ENCODE results near the gene USP21. TPM values are rescaled to one million over a fixed set of nuclear protein-coding genes. Genes with fewer than 3 reads are reported as not detected.

USP21 gene
- total RNA-seq, 2 donors from 2014 or later = 36.0 to 46.4 TPM

GRCh38 chr1:161196111-161196510 is 36.8 kb downstream of the USP21 start:
- Mint-ChIP-seq H3K4me3 (no peak overlapping the region), H3K27me3 (ENCODE audit: low read depth) (no peaks in the 10 kb centered on the region), H3K36me3 (ENCODE audit: insufficient read depth in 2 of 2) (no peaks in the 10 kb centered on the region), H3K9me3 (no peaks in the 10 kb centered on the region), H3K27ac (no peak overlapping the region), H3K4me1 (ENCODE audit: low read depth) (peaks cover 35% of the 10 kb centered on the region)
- no peak for ATAC-seq (replicated peaks in 1 of 2)
- no peak for DNase-seq

DNA sequence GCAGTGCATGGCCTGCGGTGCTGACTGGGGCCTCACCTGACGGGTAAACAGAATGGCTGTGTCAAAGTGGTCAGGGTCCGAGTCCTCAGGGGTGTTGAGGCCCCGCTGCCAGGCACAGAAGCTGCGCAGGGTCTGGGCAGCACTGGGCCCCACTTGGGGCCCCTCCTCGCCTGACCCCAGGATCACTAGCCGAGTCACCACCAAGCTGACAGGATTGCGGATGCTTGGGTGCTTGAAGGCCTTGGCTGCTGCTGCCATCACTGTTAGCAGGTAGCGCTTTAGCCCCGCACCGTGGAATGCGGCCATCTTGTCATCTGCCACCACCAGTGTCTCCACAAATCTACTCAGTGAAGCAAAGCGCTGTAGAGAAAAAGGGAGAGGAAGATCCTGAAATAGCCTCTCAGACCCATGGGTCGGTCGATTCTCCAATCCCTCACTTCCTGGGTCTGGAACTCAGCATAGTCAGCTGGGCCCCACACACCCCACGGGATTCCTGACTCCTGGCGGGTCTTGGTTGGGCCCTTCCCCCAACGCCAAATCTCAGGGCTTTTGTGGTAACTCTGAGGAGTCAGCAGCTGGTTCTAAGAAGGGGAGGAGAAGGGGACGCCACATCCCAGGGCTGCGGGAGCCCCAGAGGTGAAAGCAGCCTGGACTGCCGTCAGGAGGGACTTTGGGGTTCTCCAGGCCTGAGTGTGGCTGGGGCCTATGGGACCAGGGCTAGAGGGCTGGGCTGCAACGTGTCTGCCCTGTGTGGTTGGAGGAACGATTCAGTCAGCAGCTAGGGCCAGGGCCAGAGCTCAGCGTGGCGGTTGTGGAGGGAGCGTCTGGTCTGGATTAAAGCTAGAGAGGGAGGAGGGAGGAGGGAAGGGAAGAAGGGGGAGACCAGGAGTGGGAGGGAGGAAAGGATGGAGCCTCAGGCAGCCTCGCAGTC is 37.5 kb downstream of the USP21 start:
- Mint-ChIP-seq H3K36me3 (ENCODE audit: insufficient read depth in 2 of 2) (no peaks in the 10 kb centered on the region), H3K9me3 (no peaks in the 10 kb centered on the region), H3K27ac (no peak overlapping the region), H3K4me3 (no peak overlapping the region), H3K27me3 (ENCODE audit: low read depth) (no peaks in the 10 kb centered on the region), H3K4me1 (ENCODE audit: low read depth) (peaks cover 42% of the 10 kb centered on the region)
- DNase-seq (no peak), ATAC-seq (replicated peaks in 1 of 2) (no peak)

DNA sequence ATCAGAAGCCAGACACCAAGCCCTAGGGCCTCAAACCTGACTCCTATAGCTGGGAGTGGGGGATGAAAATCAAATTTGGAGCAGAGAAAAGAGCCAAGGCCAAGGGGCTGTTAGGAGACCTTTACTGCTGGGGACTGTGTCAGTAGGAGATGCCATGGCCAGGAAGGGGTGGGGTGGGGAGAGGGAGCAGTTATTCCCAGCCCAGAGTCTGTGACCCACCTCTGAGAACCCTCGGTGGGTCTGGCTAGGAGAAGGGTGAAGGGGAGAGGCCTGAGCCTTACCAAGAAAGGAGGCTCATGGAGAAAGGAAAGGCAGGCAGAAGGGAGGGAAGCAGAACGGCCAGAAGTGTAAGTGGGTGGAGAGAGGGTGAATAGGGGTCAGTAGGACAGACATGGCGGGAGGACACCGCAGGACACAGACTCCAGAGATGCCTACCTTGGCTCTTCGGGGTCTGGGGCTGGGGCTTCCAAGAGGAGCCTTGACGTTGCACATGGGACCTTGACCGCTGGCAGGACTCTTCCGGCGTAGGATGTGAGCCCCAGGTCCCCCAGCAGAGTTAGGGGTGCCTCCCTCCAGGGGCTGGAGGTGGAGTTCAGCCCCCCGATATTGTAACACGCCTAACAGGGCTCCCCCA is 38.4 kb downstream of the USP21 start:
- H3K4me3 Mint-ChIP-seq = no peak overlapping the region
- peaks cover 42% of the 10 kb centered on the region for H3K4me1 Mint-ChIP-seq (ENCODE audit: low read depth)
- no peak for DNase-seq
- no peak overlapping the region for H3K27ac Mint-ChIP-seq
- H3K27me3 Mint-ChIP-seq (ENCODE audit: low read depth) = no peaks in the 10 kb centered on the region
- peaks cover 0 to 3% of the 10 kb centered on the region in 2 donors for H3K36me3 Mint-ChIP-seq (ENCODE audit: insufficient read depth in 2 of 2)
- no peak for ATAC-seq (replicated peaks in 1 of 2)
- no peaks in the 10 kb centered on the region for H3K9me3 Mint-ChIP-seq

DNA sequence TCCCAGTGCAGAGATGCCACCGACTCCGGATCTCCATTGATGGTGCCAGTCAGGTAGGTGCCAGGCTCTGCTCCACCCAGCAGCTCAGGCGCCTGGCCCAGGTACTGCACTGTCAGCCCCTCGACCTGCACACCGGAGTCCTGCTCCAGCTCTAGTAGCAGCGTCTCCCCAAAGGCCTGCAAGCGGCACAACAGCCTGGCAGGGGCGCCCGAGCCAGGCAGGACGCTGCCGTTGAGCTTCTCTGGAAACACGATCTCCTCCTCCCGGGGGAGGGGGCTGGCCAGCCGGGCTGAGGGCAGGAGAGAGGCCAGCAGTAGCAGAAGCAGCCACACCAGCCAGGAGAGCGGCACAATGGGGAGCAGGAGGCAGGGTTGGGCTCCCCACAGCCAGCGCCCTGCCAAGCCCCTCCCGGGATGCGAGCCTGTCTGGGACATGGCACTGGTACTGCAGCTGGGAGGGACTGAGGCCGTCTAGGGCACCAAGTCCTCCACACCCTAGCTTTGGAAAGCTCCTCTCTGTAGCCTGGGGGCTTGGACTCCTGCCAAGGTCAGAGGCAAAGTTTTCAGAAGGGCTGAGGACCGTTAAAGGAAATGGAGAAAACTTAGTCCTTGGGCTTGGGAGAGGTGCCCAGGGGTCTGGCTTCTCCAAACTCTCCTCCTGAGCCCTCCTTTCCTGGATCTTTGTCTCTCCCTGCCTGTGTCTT is 39.0 kb downstream of the USP21 start:
- peaks cover 44% of the 10 kb centered on the region for H3K4me1 Mint-ChIP-seq (ENCODE audit: low read depth)

GRCh38 chr1:161198897-161199431 is 39.7 kb downstream of the USP21 start, which contains the start of gene ADAMTS4:
Gene ADAMTS4, minus strand, starts transcription at chr1:161199054. Its CDS starts 427 bp downstream, at chr1:161198627.
- DNase-seq (no peak), ATAC-seq (replicated peaks in 1 of 2) (no peak)
- peak within 1 kb of the TSS; percentile 87 to 96 for H3K4me3 Mint-ChIP-seq
- peaks cover 50% of the 10 kb centered on the region for H3K4me1 Mint-ChIP-seq (ENCODE audit: low read depth)
- H3K36me3 Mint-ChIP-seq (ENCODE audit: insufficient read depth in 2 of 2) = peaks cover under 1 to 3% of the 10 kb centered on the region in 2 donors
- no peaks in the 10 kb centered on the region for H3K9me3 Mint-ChIP-seq
- no peaks in the 10 kb centered on the region for H3K27me3 Mint-ChIP-seq (ENCODE audit: low read depth)
- peak within 1 kb of the TSS; percentile 49 for H3K27ac Mint-ChIP-seq

More for the DNA sequence above, 39.0 kb downstream of the USP21 start:
- Mint-ChIP-seq H3K27ac (no peak overlapping the region), H3K27me3 (ENCODE audit: low read depth) (no peaks in the 10 kb centered on the region), H3K4me3 (no peak overlapping the region), H3K9me3 (no peaks in the 10 kb centered on the region), H3K36me3 (ENCODE audit: insufficient read depth in 2 of 2) (peaks cover 0 to 3% of the 10 kb centered on the region in 2 donors)
- DNase-seq = no peak
- no peak for ATAC-seq (replicated peaks in 1 of 2)

- Mint-ChIP-seq H3K9me3 (no peaks in the 10 kb centered on the region), H3K36me3 (ENCODE audit: insufficient read depth in 2 of 2) (peaks cover 7 to 8% of the 10 kb centered on the region in 2 donors), H3K27me3 (ENCODE audit: low read depth) (no peaks in the 10 kb centered on the region), H3K27ac (peak overlapping the region; percentile 97), H3K4me3 (peak overlapping the region; percentile 87 to 96), H3K4me1 (ENCODE audit: low read depth) (peaks cover 56% of the 10 kb centered on the region)
- DNase-seq (no peak), ATAC-seq (replicated peaks in 1 of 2) (no peak)
Measured at GRCh38 chr1:161199506-161200139, 40.3 kb downstream of the USP21 start.

GRCh38 chr1:161200421-161200991 is 41.2 kb downstream of the USP21 start:
- H3K27me3 Mint-ChIP-seq (ENCODE audit: low read depth) = no peaks in the 10 kb centered on the region
- peaks cover 7 to 8% of the 10 kb centered on the region in 2 donors for H3K36me3 Mint-ChIP-seq (ENCODE audit: insufficient read depth in 2 of 2)
- DNase-seq = no peak
- H3K4me1 Mint-ChIP-seq (ENCODE audit: low read depth) = peaks cover 55% of the 10 kb centered on the region
- peak in 1 of 2 donors; percentile 24 for ATAC-seq (replicated peaks in 1 of 2)
- H3K27ac Mint-ChIP-seq = peak overlapping the region; percentile 97
- no peaks in the 10 kb centered on the region for H3K9me3 Mint-ChIP-seq
- H3K4me3 Mint-ChIP-seq = peak overlapping the region; percentile 87 to 96

DNA sequence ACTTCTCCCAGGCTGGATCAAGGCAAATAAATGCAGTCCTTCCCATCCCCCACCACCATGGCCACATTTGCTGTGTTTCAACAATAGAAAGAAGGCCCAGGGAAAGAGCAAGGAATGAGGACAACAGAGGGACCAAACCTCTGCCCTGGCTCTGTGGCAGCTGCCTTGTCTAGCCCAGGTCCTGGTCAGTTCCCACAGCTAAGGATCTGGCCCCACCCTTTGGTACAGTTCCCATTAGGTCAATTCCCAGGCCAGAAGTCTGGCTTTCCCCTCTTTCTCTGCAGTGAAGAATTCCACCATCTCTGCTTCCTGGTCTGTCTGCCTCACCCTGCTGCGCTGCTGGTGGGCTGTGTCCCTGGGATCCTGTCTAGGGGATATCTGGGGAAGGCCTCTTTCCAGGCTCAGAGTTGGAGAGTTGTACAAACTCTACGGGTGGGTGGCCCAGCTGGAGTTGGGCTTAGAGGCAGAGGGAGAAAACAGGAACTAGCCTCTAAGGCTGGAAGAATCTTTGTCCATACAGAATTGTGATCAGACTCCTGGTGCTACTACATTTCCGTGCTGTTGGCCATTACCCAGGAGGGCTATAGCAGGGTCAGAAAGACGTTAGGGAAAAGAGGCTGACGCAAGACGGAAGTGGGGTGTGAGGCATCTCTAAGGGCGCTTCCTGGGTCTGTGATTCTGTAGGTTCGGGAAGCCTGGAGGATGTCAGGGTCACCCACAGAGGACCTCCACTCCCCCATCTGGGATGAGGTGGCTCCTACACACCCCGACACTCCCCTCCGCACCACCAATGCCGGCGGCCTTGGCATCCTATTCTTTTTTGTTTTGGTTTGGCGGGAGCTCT is 41.9 kb downstream of the USP21 start:
- Mint-ChIP-seq H3K36me3 (ENCODE audit: insufficient read depth in 2 of 2) (peaks cover 10% of the 10 kb centered on the region in 2 donors), H3K27me3 (ENCODE audit: low read depth) (no peaks in the 10 kb centered on the region), H3K4me3 (peak overlapping the region; percentile 87 to 96), H3K9me3 (no peaks in the 10 kb centered on the region), H3K4me1 (ENCODE audit: low read depth) (peaks cover 57% of the 10 kb centered on the region), H3K27ac (peak overlapping the region; percentile 97)
- ATAC-seq (replicated peaks in 1 of 2) (no peak), DNase-seq (no peak)

GRCh38 chr1:161201836-161202712 is 42.8 kb downstream of the USP21 start, which contains the start of gene NDUFS2:
Gene NDUFS2, plus strand, starts transcription at chr1:161202367. Its CDS starts 19 bp downstream, at chr1:161202386.
- Mint-ChIP-seq H3K9me3 (no peaks in the 10 kb centered on the region), H3K27ac (peak within 1 kb of the TSS; percentile 97), H3K27me3 (ENCODE audit: low read depth) (no peaks in the 10 kb centered on the region), H3K4me1 (ENCODE audit: low read depth) (peaks cover 63% of the 10 kb centered on the region), H3K4me3 (peak within 1 kb of the TSS; percentile 87 to 96), H3K36me3 (ENCODE audit: insufficient read depth in 2 of 2) (peaks cover 10 to 12% of the 10 kb centered on the region in 2 donors)
- ATAC-seq (replicated peaks in 1 of 2) (peak; percentile 98 to 99), DNase-seq (peak; percentile 93 to 96)

DNA sequence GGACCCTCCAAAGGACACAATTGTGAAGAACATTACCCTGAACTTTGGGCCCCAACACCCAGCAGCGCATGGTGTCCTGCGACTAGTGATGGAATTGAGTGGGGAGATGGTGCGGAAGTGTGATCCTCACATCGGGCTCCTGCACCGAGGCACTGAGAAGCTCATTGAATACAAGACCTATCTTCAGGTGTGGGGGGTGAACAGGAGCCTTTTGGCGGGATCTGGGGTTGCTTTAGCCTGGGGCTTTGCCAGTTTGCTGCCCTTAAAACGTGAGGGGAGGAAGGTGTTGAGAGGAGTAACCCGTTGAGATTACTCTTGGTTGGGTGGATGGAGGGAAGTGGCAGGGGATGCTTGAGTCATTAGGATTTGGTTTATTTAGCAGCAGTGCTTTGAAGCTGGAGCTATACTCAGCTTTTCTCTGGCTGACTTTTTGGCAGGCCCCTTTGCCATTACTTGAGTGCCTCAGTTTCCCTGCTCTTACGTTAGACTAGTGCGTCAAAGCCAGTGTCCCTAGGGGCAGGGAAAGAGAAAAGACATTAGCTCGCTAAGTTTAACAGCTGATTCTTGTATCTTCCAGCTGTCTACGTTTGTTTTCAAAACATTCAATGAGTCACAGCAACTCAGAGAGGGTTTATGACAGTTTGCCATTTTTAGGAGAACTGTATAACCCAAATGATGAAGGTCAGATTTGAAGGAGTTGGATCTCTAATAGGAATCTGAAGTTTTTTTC is 47.3 kb downstream of the USP21 start:
- Mint-ChIP-seq H3K36me3 (ENCODE audit: insufficient read depth in 2 of 2) (peaks cover 15 to 26% of the 10 kb centered on the region in 2 donors), H3K27ac (no peak overlapping the region), H3K4me1 (ENCODE audit: low read depth) (peaks cover 50% of the 10 kb centered on the region), H3K9me3 (no peaks in the 10 kb centered on the region), H3K4me3 (no peak overlapping the region), H3K27me3 (ENCODE audit: low read depth) (no peaks in the 10 kb centered on the region)
- DNase-seq = no peak
- no peak for ATAC-seq (replicated peaks in 1 of 2)
